HPDE6-E6E7 (cell line): ENCODE measurements around the gene ARHGAP10.

Experiments
- DNase-seq: peaks from one replicate; pipeline ENCODE4 v3.0.0; 2011; ENCODE audit warnings: missing footprints; ENCODE audit errors: extremely low spot score

Gene ARHGAP10

DNA sequence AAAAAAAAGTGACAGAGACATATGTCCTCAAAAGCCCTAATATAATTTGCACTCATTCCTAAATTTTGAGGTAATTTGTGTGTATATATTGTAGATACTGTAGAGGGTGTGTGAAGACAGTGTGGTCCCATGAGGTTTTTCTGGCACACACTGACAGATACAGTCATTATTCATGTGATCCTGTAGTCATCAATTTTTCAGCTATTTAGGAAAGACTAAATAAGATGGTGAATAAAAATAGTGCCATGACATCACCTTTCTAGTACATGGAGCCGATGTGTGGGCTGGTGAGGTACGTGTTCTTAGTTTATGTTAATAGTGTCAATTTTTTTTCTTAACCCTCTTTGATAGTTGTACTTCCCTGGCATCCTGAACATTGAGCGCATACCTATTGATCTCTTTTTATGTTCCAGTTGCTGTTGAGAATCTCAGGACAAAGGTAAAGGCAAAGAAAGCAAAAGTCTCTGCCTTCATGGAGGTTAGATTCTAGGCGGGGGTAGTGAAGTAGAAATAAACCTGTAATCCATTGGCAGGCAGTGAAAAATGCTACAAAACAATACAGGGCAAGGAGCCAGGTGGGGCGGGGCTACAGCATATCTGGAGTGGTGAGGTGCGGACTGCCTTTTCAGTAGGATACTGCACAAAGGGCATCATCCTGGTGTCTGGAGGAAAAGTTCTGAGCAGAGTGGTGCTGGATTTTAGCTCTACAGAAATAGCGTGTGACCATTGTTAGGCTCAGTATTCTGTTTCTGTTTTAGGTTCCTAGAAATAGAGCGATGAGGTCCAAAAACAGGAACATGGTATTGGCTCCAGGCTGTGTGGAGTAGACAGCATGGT lies 93.8 kb downstream of the ARHGAP10 start:
- DNase-seq, result no peak

DNA sequence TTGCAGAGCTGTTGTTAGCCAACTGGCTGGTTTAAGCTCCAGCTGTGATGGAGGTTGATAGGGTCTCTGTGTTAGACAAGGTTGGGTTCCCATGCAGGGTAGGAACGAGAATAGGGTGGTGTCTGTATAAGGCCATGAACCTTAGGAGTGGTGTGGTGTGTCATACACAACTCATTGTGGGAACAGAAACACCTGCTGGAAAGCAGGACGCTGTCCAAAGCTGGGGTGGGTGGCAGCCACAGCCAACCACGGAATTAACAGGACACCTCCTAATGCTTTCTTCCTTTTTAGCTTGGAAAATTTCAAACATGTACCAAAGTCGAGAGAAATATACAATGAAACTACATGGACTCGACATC lies 94.4 kb downstream of the ARHGAP10 start:
- no peak for DNase-seq

DNA sequence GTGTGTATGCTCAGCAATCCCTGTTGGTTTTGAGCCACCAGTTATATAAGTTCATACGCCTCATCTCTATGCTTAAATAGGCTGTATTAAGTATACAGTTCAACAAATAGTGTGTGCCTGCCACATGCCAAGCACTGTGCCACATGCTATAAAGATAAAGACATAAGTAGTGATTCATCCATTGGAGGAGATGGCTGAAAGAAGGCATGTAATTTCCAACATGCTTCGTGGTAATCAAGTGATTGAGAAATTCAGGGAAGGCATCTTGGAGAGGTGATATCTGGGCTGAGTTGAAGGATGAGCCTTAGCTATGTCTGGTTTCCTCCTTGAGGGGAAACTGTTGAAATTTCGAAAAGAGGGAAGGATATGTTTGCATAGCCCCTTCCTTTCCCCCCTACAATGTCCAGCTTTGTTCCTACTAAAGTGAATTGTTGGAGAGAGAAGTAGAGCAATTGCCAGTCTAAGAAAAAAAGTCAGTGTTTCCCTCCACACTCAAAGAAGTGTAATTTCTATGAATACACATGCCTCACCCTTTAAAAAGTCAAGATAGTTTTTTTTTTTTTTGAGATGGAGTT lies 96.5 kb downstream of the ARHGAP10 start:
- DNase-seq, result no peak

- DNase-seq, result no peak
Observed at GRCh38 chr4:147829401-147830101, 97.7 kb downstream of the ARHGAP10 start.

DNA sequence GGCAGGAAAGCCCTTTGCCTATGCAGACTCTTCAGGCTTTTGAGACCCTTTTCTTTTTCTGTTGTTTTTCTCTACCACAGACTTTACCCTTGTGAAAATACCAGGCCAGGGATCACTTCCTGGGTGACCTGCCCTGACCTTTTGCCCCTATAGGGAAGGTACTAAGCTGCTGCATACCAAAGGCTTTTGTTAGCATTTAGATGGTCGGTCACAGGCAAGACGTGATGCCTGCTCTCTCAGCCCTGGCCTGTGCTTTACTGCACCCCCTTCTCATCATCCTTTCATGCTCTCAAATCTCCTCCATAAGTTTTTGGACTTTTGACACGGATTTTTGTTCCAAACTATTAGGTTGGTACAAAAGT lies 98.2 kb downstream of the ARHGAP10 start:
- DNase-seq, result no peak

DNA sequence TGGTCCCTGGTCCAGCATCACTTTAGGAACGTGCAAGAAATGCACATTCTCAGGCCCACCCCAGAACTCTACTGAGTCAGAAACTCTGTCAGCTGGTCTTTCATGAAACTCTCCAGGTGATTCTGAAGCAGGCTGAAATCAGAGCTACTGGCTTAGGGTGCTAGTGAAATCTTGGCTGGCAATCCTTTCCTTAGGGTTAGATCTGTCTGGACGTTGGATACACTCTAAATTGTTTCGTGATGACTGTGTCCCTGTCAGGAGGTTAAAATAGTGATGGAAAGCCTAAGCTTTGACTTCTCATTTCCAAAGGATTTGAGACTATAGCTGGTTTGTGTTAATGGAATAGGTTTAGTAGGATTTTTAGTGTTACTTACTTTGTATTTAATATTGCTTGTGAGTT lies 99.1 kb downstream of the ARHGAP10 start:
- no peak for DNase-seq

DNA sequence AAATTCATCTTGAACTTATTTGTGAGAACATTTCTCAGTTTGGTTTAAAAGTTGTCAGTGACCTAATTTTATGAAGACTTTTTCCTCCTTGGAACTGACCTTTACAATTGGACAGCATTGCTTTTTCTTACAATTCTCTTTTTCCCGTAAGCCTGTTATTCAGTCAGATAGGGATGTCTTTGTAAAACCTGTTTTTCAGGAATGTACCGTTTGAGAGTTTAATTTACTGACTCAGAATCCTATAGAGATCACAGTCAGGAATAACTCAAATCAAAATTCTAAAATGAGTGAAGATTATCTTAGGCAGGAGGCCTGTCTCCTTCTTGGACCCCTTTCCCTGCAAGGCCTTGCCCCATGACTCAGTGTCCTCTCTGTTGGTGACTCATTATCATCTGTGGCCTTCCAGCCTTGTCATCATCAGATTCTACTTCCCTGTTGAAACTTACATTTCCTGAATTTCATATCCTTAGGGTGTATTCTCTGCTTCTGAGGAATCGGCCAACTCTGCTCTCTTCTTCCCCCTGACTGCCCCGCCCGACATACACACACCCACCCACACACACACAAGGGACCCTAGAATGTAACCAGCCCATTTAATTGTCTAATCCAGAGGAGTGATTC lies 99.8 kb downstream of the ARHGAP10 start:
- peak; percentile 89 for DNase-seq

- DNase-seq, result no peak
Observed at GRCh38 chr4:147833254-147833653, 101.4 kb downstream of the ARHGAP10 start.

DNA sequence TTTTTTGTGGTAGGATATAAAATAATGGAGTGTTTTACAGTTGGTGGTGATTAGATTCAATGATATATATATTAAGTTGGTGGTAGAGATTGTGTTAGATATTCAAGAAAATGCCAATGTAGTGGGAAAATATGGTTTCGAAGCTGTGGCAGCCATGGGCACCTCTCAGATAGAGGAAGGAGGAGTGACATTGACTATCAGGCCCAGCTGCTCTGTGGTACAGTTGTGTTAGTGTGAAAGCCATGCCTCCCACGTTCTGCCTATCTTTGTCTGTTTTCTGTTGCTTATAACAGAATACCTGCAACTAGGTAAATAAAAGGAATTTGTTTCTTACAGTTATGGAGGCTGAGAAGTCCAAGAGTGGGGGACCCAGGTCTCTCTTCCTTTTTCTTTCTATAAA lies 101.9 kb downstream of the ARHGAP10 start:
- DNase-seq, result no peak

DNA sequence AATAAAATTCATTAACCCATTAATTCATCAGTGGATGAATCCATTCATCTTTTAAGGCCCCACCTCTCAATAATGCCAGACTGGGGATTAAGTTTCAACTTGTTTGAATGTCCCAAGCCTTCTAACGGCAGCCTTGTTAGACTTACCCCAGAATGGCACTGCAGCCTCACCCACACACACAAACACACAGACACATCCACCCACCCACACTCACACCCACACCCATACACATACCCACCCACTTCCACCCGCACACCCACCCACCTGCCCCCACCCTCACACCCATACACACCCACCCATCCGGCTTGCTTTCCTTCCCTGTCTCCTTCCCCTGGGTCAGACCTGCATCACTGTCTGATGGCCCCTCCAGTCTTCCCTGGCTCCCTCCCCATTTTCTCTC lies 102.6 kb downstream of the ARHGAP10 start:
- DNase-seq, result no peak

DNA sequence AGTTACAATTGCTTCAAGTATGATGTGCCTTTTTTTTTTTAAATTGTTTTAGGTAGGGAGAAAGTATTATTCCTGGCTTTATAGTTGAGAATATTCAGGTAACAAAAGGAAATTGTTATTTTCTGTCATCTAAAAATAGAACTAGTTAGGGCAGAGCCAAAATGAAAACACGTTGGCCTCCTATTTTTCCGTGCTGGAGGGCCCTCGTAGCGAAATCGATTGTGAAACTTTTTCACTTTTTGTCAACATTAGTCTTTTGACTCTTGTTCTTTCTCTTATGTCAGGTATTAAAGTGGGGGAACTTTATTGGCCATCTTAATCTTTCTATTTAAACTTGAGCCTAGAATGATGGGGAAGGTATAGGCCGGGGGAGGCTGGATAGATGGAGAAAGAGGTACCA lies 104.9 kb downstream of the ARHGAP10 start:
- DNase-seq, result no peak

DNA sequence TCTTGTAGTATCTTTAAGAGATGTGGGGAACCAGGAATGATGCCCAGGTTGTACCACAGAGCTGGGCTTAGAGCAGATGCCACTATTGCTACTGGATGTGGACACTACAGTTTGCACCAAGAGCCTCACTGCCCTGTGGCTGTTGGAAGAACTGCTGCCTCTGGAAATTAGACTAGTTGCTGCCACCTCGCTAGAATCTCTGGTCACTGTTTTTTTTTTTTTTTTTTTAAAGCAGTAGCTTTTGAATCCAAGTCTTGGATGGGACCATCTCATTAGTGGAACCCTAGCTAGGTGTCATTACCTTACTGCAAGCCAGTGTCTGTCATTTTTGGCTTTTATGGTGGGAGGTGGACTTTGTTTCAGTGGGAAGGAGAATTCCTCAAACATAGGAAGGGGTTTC lies 105.5 kb downstream of the ARHGAP10 start:
- no peak for DNase-seq

- DNase-seq, result no peak
Observed at GRCh38 chr4:147837854-147838253, 106.0 kb downstream of the ARHGAP10 start.

GRCh38 chr4:147839200-147839599 lies 107.3 kb downstream of the ARHGAP10 start:
- DNase-seq, result no peak

- no peak for DNase-seq
Observed at GRCh38 chr4:147839663-147840062, 107.8 kb downstream of the ARHGAP10 start.

DNA sequence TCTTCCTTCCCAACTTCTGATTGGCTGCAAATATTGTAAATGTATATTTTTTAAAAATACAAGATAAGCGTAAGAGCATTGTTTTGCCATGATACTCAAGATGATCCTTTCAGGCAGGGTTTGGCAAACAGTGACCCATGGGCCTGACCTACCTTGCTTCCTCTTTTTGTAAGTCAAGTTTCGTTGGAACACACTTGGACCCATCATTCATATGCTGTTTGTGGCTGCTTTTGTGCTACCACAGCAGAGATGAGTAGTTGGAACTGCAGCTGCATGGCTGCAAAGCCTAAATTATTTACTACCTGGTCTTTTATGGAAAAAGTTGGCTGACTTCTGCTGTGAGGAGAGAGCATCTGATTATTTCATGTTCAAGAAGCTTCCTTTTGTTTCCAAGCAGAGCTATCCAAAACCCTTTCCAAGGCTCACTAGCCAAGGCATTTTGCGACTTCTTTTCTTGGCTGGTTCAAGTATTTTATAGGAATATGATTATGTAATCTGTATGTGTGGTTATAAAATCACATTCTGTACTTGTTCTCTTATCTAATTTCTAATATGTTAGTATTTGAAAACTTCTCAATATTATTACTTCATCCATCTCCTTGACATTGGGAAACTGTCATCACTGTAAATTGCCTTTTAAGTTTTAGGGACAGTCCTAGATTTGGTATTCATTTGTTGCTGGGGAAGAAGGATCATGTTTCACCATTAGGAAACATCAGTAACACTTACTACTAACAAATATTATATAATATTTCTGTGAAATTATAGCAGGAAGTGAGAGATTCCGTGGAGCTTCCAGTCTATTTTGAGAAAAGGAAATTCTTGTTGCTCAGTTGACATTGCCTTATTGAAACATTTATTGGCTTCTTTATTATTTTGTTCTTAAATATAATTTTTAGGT lies 109.2 kb downstream of the ARHGAP10 start:
- no peak for DNase-seq

DNA sequence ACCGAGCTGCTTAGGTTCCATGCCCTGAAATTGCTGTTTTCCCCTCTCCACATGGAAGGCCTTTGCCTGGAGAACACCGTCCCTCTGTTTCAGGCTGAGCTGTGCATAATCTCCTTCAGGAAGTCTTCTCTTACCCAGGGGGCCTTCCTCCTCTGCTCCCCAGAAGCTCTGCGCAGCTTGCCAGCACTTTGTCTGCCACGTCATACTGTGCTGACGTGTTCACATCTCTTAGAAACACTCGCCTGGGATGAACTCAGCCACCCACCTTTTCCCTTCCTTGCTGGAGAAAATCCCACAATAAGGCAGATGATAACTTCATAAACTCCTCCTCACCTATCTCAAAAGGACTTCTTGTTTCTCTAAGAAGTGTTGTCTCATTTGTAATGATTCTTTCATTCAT lies 110.7 kb downstream of the ARHGAP10 start:
- DNase-seq, result no peak

- no peak for DNase-seq
Observed at GRCh38 chr4:147843162-147843561, 111.3 kb downstream of the ARHGAP10 start.

DNA sequence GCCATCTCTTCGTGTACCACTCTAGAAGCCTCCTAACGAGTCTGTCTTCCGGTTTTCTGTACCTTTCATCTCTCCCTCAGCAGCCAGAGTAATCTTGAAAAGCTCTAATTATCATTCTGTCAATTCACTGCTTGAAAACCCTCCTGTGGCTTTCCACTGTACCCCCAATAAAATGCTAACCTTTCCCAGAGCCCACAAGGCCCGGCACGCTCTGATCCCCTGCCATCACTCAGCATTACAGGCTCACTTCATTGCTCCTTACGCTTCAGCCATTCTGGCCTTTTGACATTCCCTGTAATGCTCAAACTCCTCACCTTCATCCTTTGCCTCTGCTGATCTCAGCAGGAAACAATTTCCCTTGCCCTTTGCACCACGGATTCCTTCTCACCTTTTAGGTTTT lies 112.9 kb downstream of the ARHGAP10 start:
- DNase-seq, result no peak

DNA sequence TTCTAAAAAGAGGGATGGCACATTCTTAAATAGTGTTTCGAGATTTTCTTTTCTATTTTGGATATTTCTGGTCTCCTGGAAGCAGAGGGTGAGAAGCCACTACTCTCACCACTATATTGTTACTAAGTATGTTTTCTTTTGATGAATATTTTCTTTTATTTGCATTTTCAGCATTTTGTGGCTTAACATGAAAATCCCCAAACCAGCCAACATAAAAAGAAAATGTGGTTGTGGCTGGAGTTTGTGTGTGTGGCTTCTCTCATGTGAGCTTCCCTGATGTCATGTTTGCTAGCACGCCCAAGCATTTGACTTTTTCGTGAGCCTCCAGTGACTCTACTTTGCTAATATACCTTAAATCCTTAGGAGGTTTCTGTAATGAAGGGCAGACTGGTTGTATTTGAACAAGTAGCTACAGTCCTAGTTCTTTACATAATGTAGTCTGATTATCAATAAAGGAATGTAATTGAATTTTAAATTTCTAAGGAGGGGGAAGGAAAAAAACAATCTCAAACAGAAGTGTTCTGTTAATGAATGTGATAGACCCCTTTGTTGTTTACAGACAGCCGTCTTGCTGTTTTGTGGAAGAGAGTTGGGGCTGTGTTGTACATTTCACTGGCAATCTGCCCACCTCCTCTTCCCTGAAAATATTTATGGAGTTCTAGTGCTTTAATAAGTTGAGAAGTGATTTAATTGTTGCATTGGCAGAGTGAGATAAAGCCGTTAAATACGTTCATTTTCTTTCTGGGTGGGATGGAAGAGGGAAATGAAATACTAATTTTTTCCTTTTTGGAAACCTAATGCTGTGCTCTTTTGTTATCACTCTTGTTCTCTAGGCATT lies 114.6 kb downstream of the ARHGAP10 start:
- DNase-seq, result no peak
